OCI-LY1 (cell line): ENCODE results near the gene IER5.

Experiments used
- H2AFZ ChIP-seq: fragments of 200-600 bp; sonication (generic), shearing (Covaris generic); 2 replicates; pipeline ENCODE4 v1.6.0; 2014; ENCODE audit warnings: antibody characterized with exemption, mild to moderate bottlenecking, low read length
- H3F3A ChIP-seq: fragments of 200-600 bp; sonication (generic), shearing (Covaris generic); 2 replicates; pipeline ENCODE4 v1.6.0; 2014; ENCODE audit warnings: mild to moderate bottlenecking, antibody characterized with exemption, low read length, moderate library complexity; ENCODE audit not compliant: insufficient read depth
- H3K27ac ChIP-seq: fragments of 200-600 bp; sonication (generic); 2 replicates; pipeline ENCODE4 v1.5.1; 2014; ENCODE audit warnings: low read length, mixed run types, mild to moderate bottlenecking, low read depth; ENCODE audit not compliant: poor library complexity, severe bottlenecking
- H3K27me3 ChIP-seq: fragments of 200-600 bp; sonication (generic); 2 replicates; pipeline ENCODE4 v1.6.0; 2014; ENCODE audit warnings: antibody characterized with exemption, mild to moderate bottlenecking, low read length, moderate library complexity; ENCODE audit not compliant: insufficient read depth
- H3K36me3 ChIP-seq: fragments of 200-600 bp; sonication (generic); 2 replicates; pipeline ENCODE4 v1.6.1; 2014; ENCODE audit warnings: mild to moderate bottlenecking, antibody characterized with exemption, low read length, moderate library complexity, mixed read lengths; ENCODE audit not compliant: insufficient read depth
- H3K4me1 ChIP-seq: fragments of 200-600 bp; sonication (generic); 2 replicates; pipeline ENCODE4 v1.5.1; 2014; ENCODE audit warnings: mild to moderate bottlenecking, low read length, moderate library complexity; ENCODE audit not compliant: insufficient read depth, severe bottlenecking
- H3K4me2 ChIP-seq: fragments of 200-600 bp; sonication (generic), shearing (Covaris generic); 2 replicates; pipeline ENCODE4 v1.6.1; 2014; ENCODE audit warnings: low read length
- H3K4me3 ChIP-seq: fragments of 200-600 bp; sonication (generic); 2 replicates; pipeline ENCODE4 v1.5.1; 2014; ENCODE audit warnings: low read length, low read depth, mild to moderate bottlenecking, mixed read lengths; ENCODE audit not compliant: poor library complexity, severe bottlenecking
- H3K79me2 ChIP-seq: fragments of 200-600 bp; shearing (Covaris generic); 2 replicates; pipeline ENCODE4 v1.6.1; 2016; ENCODE audit warnings: mixed run types, low read length, mixed read lengths; ENCODE audit not compliant: insufficient read depth
- H3K9ac ChIP-seq: fragments of 200-600 bp; sonication (generic), shearing (Covaris generic); 2 replicates; pipeline ENCODE4 v1.6.1; 2014; ENCODE audit warnings: mild to moderate bottlenecking, low read length, mixed read lengths
- H3K9me2 ChIP-seq: fragments of 200-600 bp; sonication (generic), shearing (Covaris generic); 2 replicates; pipeline ENCODE4 v1.6.1; 2014; ENCODE audit warnings: low read depth, mild to moderate bottlenecking, low read length, mixed read lengths
- H3K9me3 ChIP-seq: fragments of 200-600 bp; shearing (Covaris generic); 2 replicates; pipeline ENCODE4 v1.6.1; 2014; ENCODE audit warnings: low read length, mixed read lengths
- H4K20me1 ChIP-seq: fragments of 200-600 bp; sonication (generic), shearing (Covaris generic); 2 replicates; pipeline ENCODE4 v1.6.0; 2016; ENCODE audit warnings: mild to moderate bottlenecking, low read length; ENCODE audit not compliant: insufficient read depth
- CTCF ChIP-seq: fragments of 200-600 bp; sonication (generic), shearing (Covaris generic); IDR thresholded peaks from 2 replicates; pipeline ENCODE4 v1.5.1; 2017; ENCODE audit warnings: mild to moderate bottlenecking, antibody characterized with exemption, low read length, moderate library complexity, mixed read lengths
- EZH2 ChIP-seq: fragments of 200-600 bp; sonication (generic), shearing (Covaris generic); IDR thresholded peaks from 2 replicates; pipeline ENCODE4 v1.8.0; 2017; ENCODE audit warnings: borderline replicate concordance, mixed run types, mild to moderate bottlenecking, antibody characterized with exemption, low read length, moderate library complexity, mixed read lengths

Gene IER5

GRCh38 chr1:181121498-181121897, 33.0 kb downstream of the IER5 start:
- Histone ChIP-seq H3K9ac (no peak overlapping the region), H3K27me3 (peaks cover 6% of the 10 kb centered on the region; the same call in 1 of the 2 replicates), H3K79me2 (no peaks in the 10 kb centered on the region), H3K4me2 (no peak overlapping the region), H3F3A (no peaks in the 10 kb centered on the region), H3K4me1 (no peaks in the 10 kb centered on the region), H3K9me3 (no peaks in the 10 kb centered on the region), H3K27ac (no peak overlapping the region), H3K4me3 (no peak overlapping the region), H3K36me3 (no peaks in the 10 kb centered on the region), H2AFZ (no peak overlapping the region), H4K20me1 (no peaks in the 10 kb centered on the region), H3K9me2 (no peaks in the 10 kb centered on the region)
- TF ChIP-seq EZH2: no peak
- no peak for TF ChIP-seq CTCF

- TF ChIP-seq CTCF (no peak), EZH2 (no peak)
- H3K9me2 ChIP-seq: no peaks in the 10 kb centered on the region
- H3K9ac ChIP-seq: no peak overlapping the region
Observed at GRCh38 chr1:181122222-181122621, 33.7 kb downstream of the IER5 start.

GRCh38 chr1:181123173-181123572, 34.7 kb downstream of the IER5 start:
- no peaks in the 10 kb centered on the region for H3F3A ChIP-seq
- no peak overlapping the region for H2AFZ ChIP-seq
- H3K79me2 ChIP-seq: no peaks in the 10 kb centered on the region
- no peaks in the 10 kb centered on the region for H3K9me3 ChIP-seq
- H3K9me2 ChIP-seq: no peaks in the 10 kb centered on the region
- H3K27ac ChIP-seq: no peak overlapping the region
- no peak overlapping the region for H3K4me3 ChIP-seq
- H3K27me3 ChIP-seq: peaks cover 6% of the 10 kb centered on the region; the same call in 1 of the 2 replicates
- H3K9ac ChIP-seq: no peak overlapping the region
- TF ChIP-seq CTCF: no peak
- no peak for TF ChIP-seq EZH2
- H3K4me1 ChIP-seq: no peaks in the 10 kb centered on the region
- H3K36me3 ChIP-seq: no peaks in the 10 kb centered on the region
- H4K20me1 ChIP-seq: no peaks in the 10 kb centered on the region
- H3K4me2 ChIP-seq: no peak overlapping the region

More at GRCh38 chr1:181122222-181122621, 33.7 kb downstream of the IER5 start:
- Histone ChIP-seq H3K4me2 (no peak overlapping the region), H2AFZ (no peak overlapping the region), H3K4me3 (no peak overlapping the region), H4K20me1 (no peaks in the 10 kb centered on the region), H3K36me3 (no peaks in the 10 kb centered on the region), H3K27ac (no peak overlapping the region), H3K79me2 (no peaks in the 10 kb centered on the region), H3K4me1 (no peaks in the 10 kb centered on the region), H3K27me3 (peaks cover 6% of the 10 kb centered on the region; the same call in 1 of the 2 replicates), H3F3A (no peaks in the 10 kb centered on the region), H3K9me3 (no peaks in the 10 kb centered on the region)
